ENCODE results near the gene EME2. TPM values are rescaled to one million over a fixed set of nuclear protein-coding genes. Genes with fewer than 3 reads are reported as not detected.

Gene EME2
- total RNA-seq, 1 donor from 2014 or later: 19.2 TPM

- TF ChIP-seq CTCF (IDR thresholded peaks at IDR 0.05): no peak
- Histone ChIP-seq H3K36me3 (peaks cover 32% of the 10 kb centered on the region), H3K4me3 (no peak overlapping the region), H3K9me3 (no peaks in the 10 kb centered on the region), H3K27me3 (no peaks in the 10 kb centered on the region), H3K4me1 (peaks cover 28% of the 10 kb centered on the region), H3K27ac (no peak overlapping the region)
- intact Hi-C loops (cut with DNase I): no loop called here
- ATAC-seq: no peak
- no peak for DNase-seq
Measured at GRCh38 chr16:1776672-1776955, 4.0 kb downstream of the EME2 start.

GRCh38 chr16:1776991-1777374, 4.4 kb downstream of the EME2 start:
- Histone ChIP-seq H3K27ac (no peak overlapping the region), H3K27me3 (no peaks in the 10 kb centered on the region), H3K36me3 (peaks cover 32% of the 10 kb centered on the region), H3K4me1 (peaks cover 25% of the 10 kb centered on the region), H3K9me3 (no peaks in the 10 kb centered on the region), H3K4me3 (no peak overlapping the region)
- DNase-seq: no peak
- TF ChIP-seq CTCF (IDR thresholded peaks at IDR 0.05): no peak
- no peak for ATAC-seq
- intact Hi-C loops (cut with DNase I): no loop called here

- ATAC-seq: no peak
- H3K27ac ChIP-seq: no peak overlapping the region
- intact Hi-C loops (cut with DNase I): no loop called here
Measured at GRCh38 chr16:1777375-1778199, 5.0 kb downstream of the EME2 start.

GRCh38 chr16:1778200-1779179, 5.9 kb downstream of the EME2 start:
- TF ChIP-seq CTCF (IDR thresholded peaks at IDR 0.05): no peak
- ATAC-seq (no peak), DNase-seq (no peak)
- Histone ChIP-seq H3K27me3 (no peaks in the 10 kb centered on the region), H3K4me3 (no peak overlapping the region), H3K36me3 (peaks cover 32% of the 10 kb centered on the region), H3K4me1 (peaks cover 22% of the 10 kb centered on the region), H3K9me3 (no peaks in the 10 kb centered on the region), H3K27ac (no peak overlapping the region)
- intact Hi-C loops (cut with DNase I): no loop called here

More at GRCh38 chr16:1777375-1778199, 5.0 kb downstream of the EME2 start:
- no peak for DNase-seq
- H3K4me3 ChIP-seq: no peak overlapping the region
- TF ChIP-seq CTCF (IDR thresholded peaks at IDR 0.05): no peak
- H3K36me3 ChIP-seq: peaks cover 32% of the 10 kb centered on the region
- H3K27me3 ChIP-seq: no peaks in the 10 kb centered on the region
- H3K9me3 ChIP-seq: no peaks in the 10 kb centered on the region
- H3K4me1 ChIP-seq: peaks cover 22% of the 10 kb centered on the region

GRCh38 chr16:1779234-1779701, 6.7 kb downstream of the EME2 start:
- no peak for TF ChIP-seq CTCF (IDR thresholded peaks at IDR 0.05)
- Histone ChIP-seq H3K4me1 (peaks cover 22% of the 10 kb centered on the region), H3K36me3 (peaks cover 32% of the 10 kb centered on the region), H3K9me3 (no peaks in the 10 kb centered on the region), H3K27me3 (no peaks in the 10 kb centered on the region), H3K4me3 (no peak overlapping the region), H3K27ac (no peak overlapping the region)
- DNase-seq (no peak), ATAC-seq (no peak)
- intact Hi-C loops (cut with DNase I): no loop called here
